Inferior parietal cortex (tissue), 1 donor: ENCODE results near the gene C1QTNF5.

Experiments used
- DNase-seq: peaks from one replicate; pipeline ENCODE4 v3.0.0-alpha.2; 2016; ENCODE audit errors: extremely low spot score

Gene C1QTNF5

GRCh38 chr11:119338318-119338890 lies 2.3 kb downstream of the C1QTNF5 start:
- DNase-seq, result peak; percentile 91

- no peak for DNase-seq
Measured at GRCh38 chr11:119337581-119338317, 2.9 kb downstream of the C1QTNF5 start.

GRCh38 chr11:119336744-119337469 lies 3.8 kb downstream of the C1QTNF5 start:
- no peak for DNase-seq

GRCh38 chr11:119335655-119336543 lies 4.8 kb downstream of the C1QTNF5 start:
- DNase-seq, result no peak

- DNase-seq, result no peak
Measured at GRCh38 chr11:119335091-119335654, 5.5 kb downstream of the C1QTNF5 start.

GRCh38 chr11:119334174-119334930 lies 6.3 kb downstream of the C1QTNF5 start, which contains the start of gene RNF26:
RNF26 (plus strand) TSS chr11:119334527; CDS start chr11:119335123, 596 bp downstream.
- DNase-seq, result peak; percentile 100

- no peak for DNase-seq
Measured at GRCh38 chr11:119332111-119332765, 8.4 kb downstream of the C1QTNF5 start.

GRCh38 chr11:119330237-119330636 lies 10.4 kb downstream of the C1QTNF5 start:
- no peak for DNase-seq

GRCh38 chr11:119329320-119329719 lies 11.4 kb downstream of the C1QTNF5 start:
- DNase-seq, result no peak

- no peak for DNase-seq
Measured at GRCh38 chr11:119324189-119324588, 16.5 kb downstream of the C1QTNF5 start.

- peak; percentile 89 for DNase-seq
Measured at GRCh38 chr11:119323532-119324033, 17.1 kb downstream of the C1QTNF5 start.

- DNase-seq, result no peak
Measured at GRCh38 chr11:119322921-119323531, 17.7 kb downstream of the C1QTNF5 start.

GRCh38 chr11:119322360-119322739 lies 18.3 kb downstream of the C1QTNF5 start:
- DNase-seq, result no peak

- DNase-seq, result peak; percentile 46
Measured at GRCh38 chr11:119320776-119321524, 19.7 kb downstream of the C1QTNF5 start.

- DNase-seq, result no peak
Measured at GRCh38 chr11:119320240-119320775, 20.4 kb downstream of the C1QTNF5 start.

GRCh38 chr11:119319700-119320239 lies 20.9 kb downstream of the C1QTNF5 start:
- no peak for DNase-seq

- DNase-seq, result no peak
Measured at GRCh38 chr11:119319136-119319699, 21.5 kb downstream of the C1QTNF5 start.
